ENCODE measurements around the gene GABBR2.
"Not testable (repeated sequence)": the region's sequence is repeated elsewhere in the genome, so short reads cannot be mapped to it uniquely, and the experiment has no call there.

GABBR2 gene

DNA sequence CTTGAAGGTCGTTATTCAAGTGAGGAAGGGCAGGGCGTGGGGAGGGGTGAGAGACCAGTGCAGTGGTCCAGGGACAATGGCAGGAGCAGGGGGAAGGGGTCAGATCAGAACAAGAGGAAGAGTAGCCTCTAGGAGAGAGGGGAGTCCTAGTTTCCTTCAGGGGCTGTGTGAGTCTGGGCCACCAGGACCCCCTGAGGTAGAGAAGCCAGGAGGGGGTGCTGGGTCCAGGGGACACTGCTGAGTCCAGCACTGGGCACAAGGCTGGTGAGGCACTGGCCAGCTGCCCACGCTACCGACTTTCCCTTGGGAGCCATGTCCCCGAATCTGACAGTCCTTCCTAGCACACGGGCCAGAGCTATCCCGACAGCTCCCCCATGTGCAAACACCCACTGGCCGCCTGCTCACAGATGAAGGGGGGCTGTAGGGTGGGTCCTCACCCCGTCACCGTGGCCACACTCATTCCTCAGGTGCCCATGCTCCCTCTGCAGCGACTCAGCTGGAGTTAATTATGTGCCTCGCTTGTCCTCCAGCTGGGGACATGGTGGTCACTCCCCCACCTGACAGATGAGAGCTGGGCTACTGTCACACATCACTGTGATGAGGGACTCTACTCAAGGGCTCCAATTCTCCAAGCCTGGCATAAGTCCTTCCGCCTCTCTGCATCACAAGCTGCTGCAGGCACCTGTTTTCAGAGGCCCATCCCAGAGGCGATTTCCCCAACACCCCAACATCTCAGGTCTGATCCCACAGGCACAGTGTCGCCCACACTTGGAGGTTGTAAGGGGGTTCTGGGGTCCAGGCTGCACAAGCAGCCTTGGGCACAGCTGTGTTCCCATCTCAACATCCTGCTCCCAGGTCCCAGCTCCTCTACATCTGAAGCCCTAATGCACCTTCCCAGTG, 115.1 kb downstream of the GABBR2 start:
- peaks cover 21% of the 10 kb centered on the region for H3K27me3 Mint-ChIP-seq
- no peaks in the 10 kb centered on the region for H3K9me3 Mint-ChIP-seq
- no peak for DNase-seq
- H3K4me3 Mint-ChIP-seq, result no peak overlapping the region
- H3K27ac Mint-ChIP-seq, result no peak overlapping the region
- H3K4me1 Mint-ChIP-seq (ENCODE audit: low read depth), result no peaks in the 10 kb centered on the region
- no peaks in the 10 kb centered on the region for H3K36me3 Mint-ChIP-seq (ENCODE audit: low read depth)

DNA sequence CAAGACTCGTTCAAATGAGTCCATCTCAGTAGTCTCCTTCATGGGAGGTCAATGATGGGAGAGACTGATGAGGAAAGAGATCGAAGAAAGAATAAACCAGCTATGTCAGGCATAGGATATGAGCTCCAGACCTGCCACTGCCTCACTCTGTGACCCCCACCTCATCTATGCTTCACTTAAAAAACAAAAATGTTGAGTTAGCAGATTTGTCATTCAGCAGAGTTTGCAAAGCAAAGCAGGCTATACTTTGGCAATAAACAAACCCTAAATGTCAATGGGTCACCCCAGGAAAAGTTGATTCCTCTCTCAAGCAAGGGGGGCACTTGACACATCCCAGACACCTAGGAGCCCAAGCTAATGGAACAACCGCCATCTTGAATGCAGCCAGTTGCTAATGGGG, 117.0 kb downstream of the GABBR2 start:
- H3K4me3 Mint-ChIP-seq, result no peak overlapping the region
- H3K4me1 Mint-ChIP-seq (ENCODE audit: low read depth), result no peaks in the 10 kb centered on the region
- H3K27me3 Mint-ChIP-seq, result peaks cover 31% of the 10 kb centered on the region
- DNase-seq, result no peak
- H3K9me3 Mint-ChIP-seq, result no peaks in the 10 kb centered on the region
- no peaks in the 10 kb centered on the region for H3K36me3 Mint-ChIP-seq (ENCODE audit: low read depth)
- no peak overlapping the region for H3K27ac Mint-ChIP-seq

DNA sequence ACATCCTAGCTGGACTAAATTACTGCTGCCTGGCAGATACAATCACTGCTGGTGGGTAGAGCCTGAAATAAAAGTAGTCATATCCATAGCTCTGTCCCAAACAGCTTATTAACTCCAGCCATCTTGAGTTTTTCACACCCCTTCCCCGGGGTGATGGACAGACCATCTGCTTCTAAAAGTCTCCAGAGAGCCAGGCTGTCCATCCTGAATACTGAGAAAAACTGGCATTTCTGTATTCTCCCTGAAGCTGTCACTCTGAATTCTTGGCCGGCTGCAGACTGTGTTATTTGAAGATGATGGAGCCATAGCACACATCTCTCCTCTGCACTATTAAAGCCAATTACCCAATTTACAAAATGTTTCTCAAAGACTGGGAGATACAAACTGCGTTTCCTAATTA, 118.6 kb downstream of the GABBR2 start:
- no peaks in the 10 kb centered on the region for H3K36me3 Mint-ChIP-seq (ENCODE audit: low read depth)
- H3K27ac Mint-ChIP-seq, result no peak overlapping the region
- H3K4me3 Mint-ChIP-seq, result no peak overlapping the region
- no peak for DNase-seq
- no peaks in the 10 kb centered on the region for H3K9me3 Mint-ChIP-seq
- H3K4me1 Mint-ChIP-seq (ENCODE audit: low read depth), result no peaks in the 10 kb centered on the region
- H3K27me3 Mint-ChIP-seq, result peaks cover 35% of the 10 kb centered on the region

DNA sequence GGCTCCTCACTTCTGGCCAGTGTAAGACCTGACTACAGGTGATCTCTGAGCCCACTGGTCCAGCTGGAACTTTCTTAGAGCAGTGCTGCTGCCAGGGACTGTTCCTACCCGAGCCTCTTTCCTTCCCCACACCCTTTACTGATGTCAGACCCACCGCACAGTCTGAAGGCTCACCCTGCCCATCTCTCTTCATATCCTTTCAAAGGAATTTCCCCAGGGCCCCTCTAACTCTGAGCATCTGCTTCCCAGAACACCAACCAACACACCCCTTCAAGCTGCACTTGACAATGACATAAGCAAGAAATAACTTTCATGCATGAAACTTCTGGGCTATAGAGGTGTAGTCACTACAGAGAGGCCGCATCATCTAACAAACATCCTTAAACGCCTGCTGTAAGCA, 119.6 kb downstream of the GABBR2 start:
- Mint-ChIP-seq H3K27me3 (peaks cover 43% of the 10 kb centered on the region), H3K27ac (no peak overlapping the region), H3K4me3 (no peak overlapping the region), H3K4me1 (ENCODE audit: low read depth) (peaks cover 2% of the 10 kb centered on the region), H3K9me3 (no peaks in the 10 kb centered on the region), H3K36me3 (ENCODE audit: low read depth) (no peaks in the 10 kb centered on the region)
- DNase-seq, result no peak

DNA sequence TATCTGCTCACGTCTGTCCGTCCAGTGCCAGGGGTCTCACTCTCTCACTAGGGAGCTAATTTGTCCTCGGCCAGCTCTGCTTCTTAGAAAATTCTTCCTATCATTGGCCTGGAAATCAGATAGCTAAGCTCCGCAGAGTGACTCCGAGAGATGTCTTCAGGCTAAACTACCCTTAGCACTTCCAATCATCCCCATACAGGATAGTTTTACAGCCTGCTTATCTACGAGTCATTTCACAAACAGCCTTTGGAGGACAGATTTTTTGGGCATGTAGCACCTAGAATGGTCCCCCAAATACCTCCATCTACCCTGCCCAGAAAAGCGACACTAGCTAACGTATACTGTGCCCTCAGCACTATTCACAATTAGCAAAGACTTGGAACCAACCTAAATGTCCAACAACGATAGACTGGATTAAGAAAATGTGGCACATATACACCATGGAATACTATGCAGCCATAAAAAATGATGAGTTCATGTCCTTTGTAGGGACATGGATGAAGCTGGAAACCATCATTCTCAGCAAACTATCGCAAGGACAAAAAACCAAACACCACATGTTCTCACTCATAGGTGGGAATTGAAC, 123.8 kb downstream of the GABBR2 start:
- H3K9me3 Mint-ChIP-seq; H3K27ac Mint-ChIP-seq; DNase-seq; H3K4me3 Mint-ChIP-seq; H3K36me3 Mint-ChIP-seq (ENCODE audit: low read depth); H3K4me1 Mint-ChIP-seq (ENCODE audit: low read depth): not testable (repeated sequence)
- H3K27me3 Mint-ChIP-seq, result peaks cover 56% of the 10 kb centered on the region

DNA sequence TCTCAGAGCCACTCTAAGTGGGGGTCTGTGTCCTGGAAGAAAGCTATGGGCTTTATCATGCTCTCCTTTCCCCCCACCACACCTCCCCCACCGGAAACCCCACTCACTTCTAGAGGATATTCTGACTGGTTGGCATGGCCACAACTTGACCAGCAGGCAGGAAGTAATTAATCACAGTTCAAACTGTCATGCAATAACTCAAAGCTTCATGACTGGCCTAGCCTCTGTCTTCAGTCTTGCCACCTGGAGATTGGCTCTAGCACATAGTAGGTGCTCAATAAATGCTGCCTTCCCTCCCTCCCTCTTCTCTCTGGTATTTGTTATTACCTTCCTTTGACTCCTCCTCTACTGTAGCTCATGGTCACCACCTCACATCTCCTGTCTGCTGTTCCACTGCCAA, 124.7 kb downstream of the GABBR2 start:
- Mint-ChIP-seq H3K4me3 (no peak overlapping the region), H3K9me3 (no peaks in the 10 kb centered on the region), H3K36me3 (ENCODE audit: low read depth) (no peaks in the 10 kb centered on the region), H3K27me3 (peaks cover 57% of the 10 kb centered on the region), H3K27ac (no peak overlapping the region), H3K4me1 (ENCODE audit: low read depth) (peaks cover 4% of the 10 kb centered on the region)
- no peak for DNase-seq

DNA sequence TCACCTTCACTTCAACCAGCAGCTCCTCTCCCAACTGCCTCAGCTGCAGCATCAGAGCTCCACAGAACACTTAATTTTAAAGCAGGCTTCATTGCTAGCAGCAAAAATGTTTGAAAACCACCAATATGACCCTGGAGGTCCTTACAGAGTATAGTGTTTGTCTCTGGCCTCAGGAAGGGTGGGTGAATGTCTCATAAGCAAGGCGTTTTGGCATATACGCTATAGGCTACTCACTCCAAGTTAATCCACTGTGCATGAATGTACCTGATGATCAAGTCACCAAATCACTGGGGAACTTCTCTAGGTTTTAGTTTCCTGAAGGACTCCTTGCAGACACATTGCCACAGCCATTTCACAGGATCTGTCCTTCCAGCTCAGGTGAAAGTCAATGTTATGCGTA, 125.3 kb downstream of the GABBR2 start:
- H3K4me3 Mint-ChIP-seq, result no peak overlapping the region
- no peaks in the 10 kb centered on the region for H3K36me3 Mint-ChIP-seq (ENCODE audit: low read depth)
- H3K9me3 Mint-ChIP-seq, result no peaks in the 10 kb centered on the region
- H3K4me1 Mint-ChIP-seq (ENCODE audit: low read depth), result peaks cover 4% of the 10 kb centered on the region
- no peak overlapping the region for H3K27ac Mint-ChIP-seq
- DNase-seq, result no peak
- peaks cover 60% of the 10 kb centered on the region for H3K27me3 Mint-ChIP-seq

DNA sequence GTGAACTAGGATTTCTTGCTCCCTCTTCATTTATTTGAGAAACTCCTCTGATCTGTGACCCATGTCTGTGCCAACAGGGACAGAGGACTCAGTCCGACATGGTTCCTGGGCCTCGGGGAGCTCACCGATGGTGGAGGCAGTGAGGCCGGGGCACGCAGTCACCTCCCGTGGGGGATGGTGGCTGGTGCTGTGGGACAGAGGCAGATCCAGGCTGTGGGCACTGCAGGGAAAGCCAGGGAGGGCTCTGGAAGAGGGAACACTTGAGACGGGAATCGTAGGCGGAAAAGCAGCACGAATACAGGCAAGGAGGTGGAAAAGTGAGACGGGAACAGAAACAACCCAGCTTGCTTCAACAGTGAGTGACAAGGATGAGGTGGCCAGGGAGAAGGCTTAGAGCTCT, 127.8 kb downstream of the GABBR2 start:
- no peaks in the 10 kb centered on the region for H3K9me3 Mint-ChIP-seq
- no peak overlapping the region for H3K27ac Mint-ChIP-seq
- H3K36me3 Mint-ChIP-seq (ENCODE audit: low read depth), result no peaks in the 10 kb centered on the region
- no peak overlapping the region for H3K4me3 Mint-ChIP-seq
- peaks cover 71% of the 10 kb centered on the region for H3K27me3 Mint-ChIP-seq
- H3K4me1 Mint-ChIP-seq (ENCODE audit: low read depth), result peaks cover 9% of the 10 kb centered on the region
- no peak for DNase-seq

DNA sequence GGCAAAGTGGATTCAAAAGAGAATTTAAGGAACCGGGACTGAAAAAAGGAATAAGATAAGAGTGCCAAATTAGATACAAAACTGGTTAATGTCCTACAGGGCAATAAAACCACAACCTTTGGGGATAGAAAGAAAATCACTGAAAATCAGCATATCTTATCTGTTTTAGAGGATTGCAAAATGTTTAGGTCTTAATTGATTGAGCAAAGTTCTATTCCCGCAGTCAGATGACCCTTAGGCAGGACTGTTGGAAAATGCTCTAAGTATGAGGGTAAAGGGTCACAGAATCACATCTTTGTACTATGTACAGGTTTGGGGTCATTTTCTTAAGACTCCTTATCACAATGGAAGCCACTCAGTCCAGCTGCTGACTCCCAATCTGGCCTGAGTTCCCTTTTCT, 129.0 kb downstream of the GABBR2 start:
- Mint-ChIP-seq H3K27ac (no peak overlapping the region), H3K36me3 (ENCODE audit: low read depth) (no peaks in the 10 kb centered on the region), H3K4me1 (ENCODE audit: low read depth) (peaks cover 21% of the 10 kb centered on the region), H3K27me3 (peaks cover 70% of the 10 kb centered on the region), H3K9me3 (no peaks in the 10 kb centered on the region), H3K4me3 (no peak overlapping the region)
- DNase-seq, result no peak

DNA sequence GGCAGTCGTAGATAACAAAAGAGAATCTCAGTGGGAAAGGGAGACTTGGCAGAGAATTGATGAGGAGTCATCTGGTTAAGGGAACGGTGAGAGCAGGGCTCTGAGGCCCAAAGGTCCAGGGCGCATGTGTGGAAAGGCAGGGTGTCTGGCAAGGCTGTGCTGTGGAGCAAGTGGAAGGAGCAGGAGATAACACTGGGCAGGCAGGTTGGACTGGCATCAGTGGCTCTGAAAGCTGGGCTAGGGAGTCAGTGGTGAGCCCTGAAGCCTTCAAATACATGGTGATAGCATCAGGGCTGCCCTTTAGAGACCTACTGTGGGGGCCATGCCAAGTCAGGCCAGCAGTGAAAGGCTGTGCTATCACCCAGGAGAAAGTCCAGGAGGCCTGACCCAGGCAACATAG, 131.3 kb downstream of the GABBR2 start:
- H3K27me3 Mint-ChIP-seq, result peaks cover 61% of the 10 kb centered on the region
- no peak overlapping the region for H3K4me3 Mint-ChIP-seq
- no peaks in the 10 kb centered on the region for H3K9me3 Mint-ChIP-seq
- no peak for DNase-seq
- no peak overlapping the region for H3K27ac Mint-ChIP-seq
- H3K36me3 Mint-ChIP-seq (ENCODE audit: low read depth), result no peaks in the 10 kb centered on the region
- H3K4me1 Mint-ChIP-seq (ENCODE audit: low read depth), result peaks cover 17% of the 10 kb centered on the region

DNA sequence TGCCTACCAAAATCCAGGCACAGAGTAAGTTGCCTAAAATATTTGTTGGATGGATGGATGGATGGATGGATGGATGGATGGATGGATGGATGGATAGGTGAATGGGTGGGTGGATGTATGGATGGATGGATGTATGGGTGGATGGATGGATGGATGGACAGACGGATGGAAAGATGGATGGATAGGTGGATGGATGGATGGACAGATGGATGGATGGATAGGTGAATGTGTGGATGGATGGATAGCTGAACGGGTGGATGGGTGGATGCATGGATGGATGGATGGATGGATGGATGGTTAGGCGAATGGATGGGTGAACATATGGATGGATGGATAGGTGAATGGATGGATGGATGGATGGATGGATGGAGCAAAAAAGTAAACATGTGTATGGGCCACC, 131.9 kb downstream of the GABBR2 start:
- Mint-ChIP-seq H3K4me3 (no peak overlapping the region), H3K36me3 (ENCODE audit: low read depth) (no peaks in the 10 kb centered on the region), H3K4me1 (ENCODE audit: low read depth) (peaks cover 17% of the 10 kb centered on the region), H3K27me3 (peaks cover 58% of the 10 kb centered on the region), H3K27ac (no peak overlapping the region), H3K9me3 (no peaks in the 10 kb centered on the region)
- DNase-seq, result no peak

DNA sequence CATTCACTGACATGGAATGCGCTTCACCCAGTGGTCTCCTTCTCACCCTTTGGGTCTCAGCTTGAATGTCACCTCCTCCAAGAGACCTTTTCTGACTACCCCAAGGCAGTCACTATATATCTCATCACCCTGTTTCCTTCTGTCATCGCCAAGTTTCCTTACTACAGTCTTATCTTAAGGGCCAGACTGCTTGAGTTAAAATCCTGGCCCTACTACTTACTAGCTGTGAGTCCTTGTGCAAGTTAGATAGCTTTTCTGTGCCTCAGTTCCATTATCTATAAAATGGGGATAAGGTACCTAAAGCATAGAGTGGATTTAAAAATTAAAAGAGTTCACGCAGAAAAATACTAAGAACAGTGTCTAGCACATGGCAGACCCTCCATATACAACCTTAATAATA, 132.4 kb downstream of the GABBR2 start:
- DNase-seq, result no peak
- Mint-ChIP-seq H3K9me3 (no peaks in the 10 kb centered on the region), H3K27me3 (peaks cover 61% of the 10 kb centered on the region), H3K4me1 (ENCODE audit: low read depth) (peaks cover 17% of the 10 kb centered on the region), H3K27ac (no peak overlapping the region), H3K36me3 (ENCODE audit: low read depth) (no peaks in the 10 kb centered on the region), H3K4me3 (no peak overlapping the region)

DNA sequence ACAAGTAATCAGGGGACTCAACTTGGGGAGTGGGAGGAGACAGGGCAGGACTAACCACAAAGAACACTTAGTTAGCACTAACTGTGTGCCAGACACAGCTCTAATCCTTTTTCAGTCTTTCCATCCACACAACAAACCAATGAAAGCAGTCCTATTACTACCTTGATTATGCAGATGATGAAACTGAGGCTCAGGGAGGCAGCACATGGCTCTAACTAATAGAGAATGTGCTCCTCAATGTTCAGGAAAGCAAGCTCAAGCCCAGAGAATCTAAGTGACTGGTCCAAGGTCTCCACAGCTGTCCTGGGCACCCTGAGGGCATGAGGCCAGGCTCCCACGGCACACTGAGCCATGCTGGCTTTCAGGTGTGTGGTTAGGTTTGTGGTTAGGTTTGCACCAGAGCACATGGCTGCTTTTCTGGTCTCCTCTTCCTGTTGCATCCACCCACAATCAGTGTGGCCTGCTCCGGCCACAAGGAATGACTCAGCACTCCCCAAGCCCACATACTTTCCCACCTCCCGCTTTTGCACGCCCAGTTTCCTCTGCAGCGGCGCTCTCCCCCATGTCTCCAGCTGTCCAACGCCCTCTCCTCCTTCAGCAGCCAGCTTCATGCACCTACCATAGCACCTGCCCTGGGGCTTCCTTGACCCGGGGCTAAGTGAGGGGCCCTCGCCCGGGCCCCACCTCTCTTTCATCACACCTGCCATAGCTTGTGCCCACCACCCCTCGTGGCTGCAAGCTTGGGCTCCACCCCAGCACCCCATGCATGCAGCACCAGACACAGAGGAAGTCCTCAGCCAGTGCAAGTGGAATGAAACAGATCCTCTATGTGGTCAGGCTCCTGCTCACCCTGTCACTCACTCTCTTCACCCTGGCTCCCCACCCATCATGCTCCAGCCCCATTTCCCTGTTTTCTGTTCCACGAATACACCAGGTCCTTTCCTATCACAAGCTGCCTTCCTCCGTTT, 133.1 kb downstream of the GABBR2 start:
- no peaks in the 10 kb centered on the region for H3K36me3 Mint-ChIP-seq (ENCODE audit: low read depth)
- no peaks in the 10 kb centered on the region for H3K9me3 Mint-ChIP-seq
- H3K27me3 Mint-ChIP-seq, result peaks cover 56% of the 10 kb centered on the region
- DNase-seq, result peak; percentile 39
- peak overlapping the region; percentile 34 for H3K4me3 Mint-ChIP-seq
- peaks cover 17% of the 10 kb centered on the region for H3K4me1 Mint-ChIP-seq (ENCODE audit: low read depth)
- H3K27ac Mint-ChIP-seq, result peak overlapping the region; percentile 56

DNA sequence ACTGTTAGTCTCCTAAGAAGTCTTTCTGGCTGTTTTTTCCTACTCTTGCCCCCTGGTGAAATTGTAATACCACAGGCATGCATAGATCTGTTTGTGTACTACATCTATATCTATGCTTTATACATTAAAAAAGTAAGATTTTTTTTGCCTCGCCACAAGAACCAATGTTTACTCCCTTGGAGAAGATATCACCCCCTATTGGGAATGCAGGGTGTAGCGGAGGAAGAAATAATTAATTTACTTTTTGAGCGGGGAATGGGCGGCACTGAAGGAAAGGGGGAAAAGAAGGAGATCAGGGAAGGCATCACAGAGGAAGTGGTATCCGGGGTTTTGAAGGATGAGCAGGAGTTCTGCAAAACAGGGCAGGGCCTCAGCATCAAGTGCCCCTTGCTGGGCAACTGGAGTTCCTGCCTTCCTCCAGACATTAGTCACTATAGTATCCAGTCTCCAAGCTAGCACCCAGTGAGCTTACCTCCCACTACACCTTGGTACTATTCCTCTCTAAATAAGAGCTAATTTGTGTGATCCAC, 134.9 kb downstream of the GABBR2 start:
- Mint-ChIP-seq H3K9me3 (no peaks in the 10 kb centered on the region), H3K4me3 (no peak overlapping the region), H3K36me3 (ENCODE audit: low read depth) (no peaks in the 10 kb centered on the region), H3K4me1 (ENCODE audit: low read depth) (peaks cover 17% of the 10 kb centered on the region), H3K27ac (no peak overlapping the region), H3K27me3 (peaks cover 39% of the 10 kb centered on the region)
- no peak for DNase-seq

Measured in activated T-cell treated with anti-CD3 and anti-CD28 coated beads, Interleukin-2, amount 50 U/mL, for 24 hours (primary cell).